Stimulated activated CD8-positive, alpha-beta memory T cell treated with anti-CD3 and anti-CD28 coated beads, Interleukin-7, amount 100 ng/mL, for 48 hours (primary cell): Measurements from ENCODE around the gene PBX4.
A peak's percentile ranks its signal among the peaks of the same experiment; 100 is the strongest.

Source experiments
- DNase-seq, 2 donors: peaks; one replicate each; pipeline ENCODE4 v3.0.0-alpha.2; 2020; ENCODE audit warnings: low read depth in 1 of 2; ENCODE audit errors: extremely low read depth in 1 of 2

PBX4 gene

DNA sequence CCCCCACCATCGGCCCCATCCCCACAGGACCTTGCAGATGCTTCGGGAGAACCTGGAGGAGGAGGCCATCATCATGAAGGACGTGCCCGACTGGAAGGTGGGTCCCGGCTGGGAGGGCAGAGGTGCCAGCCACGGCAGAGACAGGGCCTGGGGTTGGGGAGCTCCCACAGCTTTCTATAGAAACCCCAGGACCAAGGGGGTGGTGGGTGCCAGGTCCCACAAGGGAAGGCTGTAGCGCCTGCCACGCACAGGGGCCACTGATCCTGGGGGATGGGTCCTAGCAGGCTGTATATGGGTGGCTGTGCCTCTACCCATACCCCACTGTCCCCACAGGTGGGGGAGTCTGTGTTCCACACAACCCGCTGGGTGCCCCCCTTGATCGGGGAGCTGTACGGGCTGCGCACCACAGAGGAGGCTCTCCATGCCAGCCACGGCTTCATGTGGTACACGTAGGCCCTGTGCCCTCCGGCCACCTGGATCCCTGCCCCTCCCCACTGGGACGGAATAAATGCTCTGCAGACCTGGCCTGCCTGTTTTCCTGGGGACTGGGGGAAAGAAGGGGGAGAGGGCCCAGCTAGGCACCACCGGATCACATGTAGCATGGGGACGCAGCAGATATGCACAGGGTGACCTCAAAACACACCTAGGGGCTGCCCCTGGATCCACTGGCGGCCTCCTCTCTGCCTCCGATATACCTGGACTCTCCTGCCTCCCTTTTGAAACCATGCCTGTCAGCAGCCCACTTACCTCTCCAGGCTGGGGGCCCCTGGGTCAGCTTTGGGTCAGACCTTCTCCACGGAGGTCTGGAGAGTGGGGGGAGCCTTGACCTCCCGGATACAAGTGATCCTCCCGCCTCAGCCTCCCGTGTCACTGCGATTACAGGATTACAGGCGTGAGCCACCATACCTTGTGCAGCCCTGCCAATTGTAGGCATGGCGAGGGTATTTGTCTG is 90.5 kb downstream of the PBX4 start:
- no peak for DNase-seq

DNA sequence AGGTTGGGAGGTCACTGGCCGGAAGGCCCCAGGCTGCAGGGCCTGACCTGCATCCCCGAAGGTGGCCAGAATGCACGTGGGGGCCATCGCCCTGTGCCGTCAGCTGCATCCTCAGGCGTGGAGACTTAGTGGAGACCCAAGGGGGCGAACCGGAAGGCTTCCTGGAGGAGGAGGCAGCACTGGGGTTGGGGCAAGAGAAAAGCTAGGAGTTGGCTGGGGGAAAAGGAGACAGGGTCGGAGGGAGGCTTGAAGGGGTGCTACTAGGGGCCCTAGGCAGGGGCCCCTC is 91.2 kb downstream of the PBX4 start:
- DNase-seq, result no peak

DNA sequence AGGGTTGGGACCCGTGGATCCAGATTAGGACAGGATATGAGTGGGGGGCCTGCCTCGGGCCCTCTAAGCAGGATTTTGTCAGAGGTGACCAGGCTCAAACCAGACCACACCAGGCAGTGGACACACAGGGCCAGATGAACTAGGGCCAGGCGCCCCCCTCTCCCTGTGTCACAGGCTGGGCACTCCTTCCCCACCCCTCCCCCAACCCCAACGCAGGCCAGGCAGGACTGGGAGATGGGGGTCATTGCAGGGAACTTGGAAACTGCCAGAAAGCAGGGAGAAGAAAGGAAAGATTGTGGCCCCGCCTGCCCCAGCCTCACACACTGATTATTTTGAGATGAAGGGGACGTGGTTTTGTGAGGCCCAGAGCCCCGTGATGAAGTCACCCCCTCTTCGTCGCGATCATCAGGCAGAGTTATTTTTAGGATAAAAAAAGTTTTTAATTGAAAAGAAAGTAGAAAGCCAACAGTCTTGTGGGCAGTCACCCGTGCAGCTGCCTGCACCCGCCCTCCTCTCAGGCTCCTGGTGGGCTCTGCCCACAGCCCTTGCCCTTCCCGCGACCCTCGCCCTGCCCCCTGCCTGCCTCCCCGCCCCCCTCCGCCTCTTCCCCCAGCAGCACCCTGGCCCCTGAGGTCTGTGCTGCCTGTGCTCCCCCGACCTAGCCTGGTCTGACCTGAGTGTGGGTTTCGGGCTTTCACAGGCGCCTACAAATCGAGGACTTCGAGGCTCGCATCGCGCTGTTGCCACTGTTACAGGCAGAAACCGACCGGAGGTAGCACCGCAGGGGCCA is 91.7 kb downstream of the PBX4 start:
- no peak for DNase-seq

DNA sequence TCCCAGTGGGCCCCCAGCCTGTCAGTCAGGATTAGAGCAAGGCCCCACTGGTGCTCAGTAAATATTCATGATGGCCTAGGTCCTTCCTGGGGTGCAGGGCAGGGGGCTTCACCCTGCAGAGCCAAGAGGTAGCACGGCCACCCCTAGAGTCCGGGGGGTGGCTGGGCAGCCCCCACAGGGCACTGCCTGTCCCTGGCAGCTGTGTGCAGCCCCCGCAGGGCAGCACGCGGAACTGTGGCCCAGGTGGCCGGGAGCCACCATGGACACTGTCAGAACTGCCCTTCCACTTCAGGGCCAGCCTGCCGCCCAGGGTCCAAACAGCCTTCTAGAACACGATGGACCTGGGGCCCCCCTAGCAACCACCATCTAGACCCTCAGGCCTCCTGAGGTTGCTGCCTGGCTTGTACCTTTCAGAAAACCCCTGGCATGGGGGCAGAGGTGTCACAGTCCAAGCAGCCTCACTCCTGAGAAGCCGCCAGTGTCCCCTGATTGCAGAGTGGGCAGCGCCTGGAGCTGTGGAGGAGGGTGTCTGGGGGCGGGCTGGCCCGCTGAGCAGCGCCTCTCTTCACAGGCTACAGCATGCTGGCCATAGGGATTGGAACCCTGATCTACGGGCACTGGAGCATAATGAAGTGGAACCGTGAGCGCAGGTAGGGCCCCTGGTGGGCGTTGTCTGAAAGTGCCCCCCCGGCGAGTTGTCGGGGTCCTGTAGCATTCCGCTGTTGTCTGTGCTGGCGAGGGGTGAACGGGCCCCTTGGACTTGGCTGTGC is 92.7 kb downstream of the PBX4 start:
- DNase-seq, result no peak

DNA sequence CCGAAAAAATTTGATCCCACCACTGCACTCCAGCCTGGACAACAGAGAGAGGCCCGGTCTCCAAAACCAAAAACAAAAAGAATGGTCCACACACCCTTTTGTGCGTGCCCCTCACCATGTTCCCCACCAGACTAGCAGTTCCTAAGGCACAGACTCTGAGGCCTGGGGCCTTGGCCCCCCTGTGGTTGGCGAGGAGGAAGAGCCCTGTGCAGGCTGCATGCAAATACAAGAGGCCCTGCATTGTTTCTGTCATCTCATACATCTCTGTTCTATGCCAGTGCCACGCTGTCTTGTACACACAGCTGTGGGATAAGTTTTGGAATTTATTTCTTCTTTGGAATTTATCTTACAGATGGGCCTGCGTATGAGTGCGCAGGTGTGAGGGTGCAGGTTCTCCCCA is 94.4 kb downstream of the PBX4 start:
- DNase-seq, result no peak

DNA sequence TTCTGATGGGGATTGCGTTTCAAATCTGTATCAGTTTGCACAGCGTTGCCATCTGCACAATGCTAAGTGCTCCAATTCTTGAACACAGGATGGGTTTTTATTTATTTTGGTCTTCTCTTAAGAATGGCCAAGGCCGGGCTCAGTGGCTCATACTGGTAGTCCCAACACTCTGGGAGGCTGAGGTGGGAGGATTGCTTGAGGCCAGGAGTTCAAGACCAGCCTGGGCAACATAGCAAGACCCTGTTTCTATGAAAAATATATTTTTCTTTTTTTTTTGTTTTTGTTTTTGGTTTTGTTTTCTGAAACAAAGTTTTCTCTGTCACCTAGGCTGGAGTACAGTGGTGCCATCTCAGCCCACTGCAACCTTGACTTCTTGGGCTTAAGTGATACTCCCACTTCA is 95.3 kb downstream of the PBX4 start:
- no peak for DNase-seq

DNA sequence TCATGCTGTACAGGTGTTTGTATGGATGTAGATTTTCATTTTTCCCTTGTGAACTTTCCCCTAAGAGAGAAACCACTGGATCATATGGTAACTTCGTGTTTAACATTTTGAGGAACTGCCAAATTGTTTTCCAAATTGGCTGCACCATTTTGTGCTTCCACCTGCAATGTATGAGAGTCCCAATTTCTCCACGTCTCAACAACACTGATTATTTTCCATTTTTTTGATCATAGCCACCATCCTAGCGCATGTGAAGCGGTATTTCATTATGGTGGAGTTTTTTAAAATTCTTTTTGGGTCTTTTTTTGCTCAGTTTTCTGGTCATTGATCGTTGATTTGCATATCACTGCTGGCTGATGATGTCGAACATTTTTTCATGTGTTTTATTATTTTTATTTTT is 97.5 kb downstream of the PBX4 start:
- DNase-seq, result no peak

DNA sequence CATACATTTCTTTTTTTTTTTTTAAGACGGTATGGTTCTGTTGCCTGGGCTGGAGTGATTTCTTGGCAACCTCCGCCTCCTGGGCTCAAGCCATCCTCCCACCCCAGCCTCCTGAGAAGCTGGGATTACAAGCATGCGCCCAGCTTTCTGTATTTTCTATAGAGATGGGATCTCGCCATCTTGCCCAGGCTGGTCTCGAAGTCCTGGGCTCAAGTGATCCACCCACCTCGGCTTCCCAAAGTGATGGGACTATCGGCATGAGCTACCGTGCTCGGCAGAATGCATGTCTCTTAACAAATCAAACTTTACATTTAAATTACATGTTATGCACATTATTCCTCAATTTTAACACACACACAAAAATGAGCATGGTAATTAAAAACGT is 101.3 kb downstream of the PBX4 start:
- DNase-seq, result no peak

DNA sequence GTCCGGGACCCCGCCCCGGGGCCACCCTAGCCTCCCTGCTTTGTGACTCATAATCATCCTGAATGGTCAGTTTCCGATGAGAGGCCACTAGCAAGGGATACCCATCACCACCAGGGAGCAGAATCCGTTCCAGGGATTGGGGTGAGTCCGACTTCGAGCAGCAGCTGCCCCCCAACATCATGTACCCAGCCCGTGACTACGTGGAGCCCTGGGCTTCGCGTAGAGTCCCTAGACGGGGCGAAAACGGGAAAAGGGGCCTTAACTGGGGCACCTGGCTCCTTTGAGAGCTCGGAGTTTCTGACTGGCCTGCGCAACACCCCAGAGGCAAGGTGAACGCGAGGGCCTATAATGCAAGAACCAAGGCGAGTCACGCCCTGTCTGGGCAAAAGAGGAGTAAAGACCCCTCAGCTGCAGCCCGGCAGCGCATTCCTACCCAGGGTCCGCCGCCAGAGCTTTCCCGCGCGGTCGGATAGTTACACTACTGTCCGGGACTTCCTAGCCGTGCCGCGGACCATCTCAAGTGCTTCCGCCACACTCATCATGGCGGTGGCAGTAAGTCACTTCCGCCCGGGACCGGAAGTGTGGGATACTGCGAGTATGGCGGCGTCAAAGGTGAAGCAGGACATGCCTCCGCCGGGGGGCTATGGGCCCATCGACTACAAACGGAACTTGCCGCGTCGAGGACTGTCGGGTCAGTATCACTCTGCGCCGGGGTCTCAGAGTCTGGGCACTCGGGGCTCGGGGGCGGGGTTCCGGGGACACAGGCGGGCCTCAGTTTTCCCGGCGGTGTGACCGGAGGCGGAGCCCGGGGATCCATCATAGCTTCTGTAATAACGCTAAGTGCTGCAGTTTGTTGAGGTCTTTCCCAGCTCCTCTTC is 102.6 kb downstream of the PBX4 start, which contains the start of gene NDUFA13:
TSS of gene NDUFA13 (plus strand) at position 584 of the 878 bp plus-strand sequence. CDS start at position 598, 14 bp downstream.
- DNase-seq, result peak; percentile 82 to 87

DNA sequence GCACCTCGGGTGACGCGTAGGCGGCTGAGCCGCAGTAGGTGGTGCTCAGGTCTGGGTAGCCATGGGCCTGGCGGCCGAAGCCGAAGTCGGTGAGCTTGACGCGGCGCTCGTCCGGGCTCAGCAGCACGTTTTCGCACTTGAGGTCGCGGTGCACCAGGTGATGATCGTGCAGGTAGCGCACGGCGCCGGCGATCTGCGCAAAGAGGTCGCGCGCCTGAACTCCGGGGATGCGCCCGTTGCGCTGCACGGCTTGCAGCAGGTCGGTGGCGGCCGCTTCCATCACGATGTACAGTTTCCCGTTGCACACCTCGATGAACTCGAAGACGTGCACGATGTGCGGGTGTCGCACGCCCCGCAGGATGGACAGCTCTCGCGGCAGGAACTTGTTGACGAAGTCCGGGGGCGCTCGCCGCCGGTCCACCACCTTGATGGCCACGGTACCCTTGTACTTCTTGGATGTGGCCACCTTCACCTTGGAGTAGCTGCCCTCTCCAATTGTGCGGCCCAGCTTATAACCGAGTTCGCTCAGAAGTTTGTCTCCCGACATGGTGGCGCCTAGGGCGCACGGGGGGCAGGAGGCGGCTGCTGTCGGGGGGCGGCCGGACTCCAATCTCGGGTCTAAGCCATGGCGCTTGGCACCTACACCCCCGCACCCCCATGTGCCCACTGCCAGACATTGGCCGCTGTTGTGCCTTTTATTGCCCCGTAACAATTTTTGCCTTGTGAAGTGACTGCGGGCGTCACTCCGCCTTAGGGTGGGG is 103.4 kb downstream of the PBX4 start, which contains the start of gene TSSK6:
TSS of gene TSSK6 (minus strand) at position 668 of the 761 bp plus-strand sequence. CDS start at position 547, 121 bp downstream.
- no peak for DNase-seq

DNA sequence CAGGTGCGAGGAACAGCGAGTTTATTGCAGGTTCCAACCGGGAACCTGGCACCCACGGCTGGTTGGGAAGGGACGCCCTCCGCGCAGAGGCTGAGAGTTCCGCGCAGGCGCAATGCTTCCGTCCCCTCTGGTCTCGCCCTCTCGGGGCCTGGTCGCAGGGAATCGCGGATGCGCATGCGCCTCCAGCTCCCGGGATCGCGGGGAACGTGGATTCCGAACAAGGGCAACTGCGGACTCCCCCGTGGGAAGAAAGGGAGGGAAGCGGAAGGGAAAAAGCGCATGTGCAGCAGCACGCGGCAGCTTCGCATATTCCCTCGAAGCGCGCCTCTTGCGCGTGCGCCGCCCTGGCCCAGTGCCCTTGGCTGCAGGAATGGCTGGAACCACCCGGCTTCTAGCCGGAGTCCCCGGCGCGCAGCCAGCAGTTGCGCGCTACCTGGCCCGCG is 104.3 kb downstream of the PBX4 start:
- no peak for DNase-seq

DNA sequence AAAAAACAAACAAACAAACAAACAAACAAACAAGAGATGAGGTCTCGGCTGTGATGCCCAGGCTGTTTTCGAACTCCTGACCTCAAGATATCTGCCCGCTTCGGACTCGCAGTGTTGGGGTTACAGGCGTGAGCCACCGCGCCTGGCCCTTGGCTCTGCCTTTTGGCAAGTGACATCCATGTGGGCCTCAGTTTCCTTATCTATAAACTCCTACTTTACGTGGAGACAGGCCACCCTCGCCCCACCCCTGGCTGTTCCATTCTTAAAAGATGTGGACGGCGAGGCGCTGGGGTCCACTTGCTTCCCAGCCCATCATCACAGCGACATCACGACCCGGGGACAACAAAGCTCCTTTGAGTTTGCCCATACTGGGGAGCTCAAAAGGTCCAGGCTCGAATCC is 104.8 kb downstream of the PBX4 start:
- no peak for DNase-seq
